Measurements from ENCODE around the gene HOXD8.

DNA sequence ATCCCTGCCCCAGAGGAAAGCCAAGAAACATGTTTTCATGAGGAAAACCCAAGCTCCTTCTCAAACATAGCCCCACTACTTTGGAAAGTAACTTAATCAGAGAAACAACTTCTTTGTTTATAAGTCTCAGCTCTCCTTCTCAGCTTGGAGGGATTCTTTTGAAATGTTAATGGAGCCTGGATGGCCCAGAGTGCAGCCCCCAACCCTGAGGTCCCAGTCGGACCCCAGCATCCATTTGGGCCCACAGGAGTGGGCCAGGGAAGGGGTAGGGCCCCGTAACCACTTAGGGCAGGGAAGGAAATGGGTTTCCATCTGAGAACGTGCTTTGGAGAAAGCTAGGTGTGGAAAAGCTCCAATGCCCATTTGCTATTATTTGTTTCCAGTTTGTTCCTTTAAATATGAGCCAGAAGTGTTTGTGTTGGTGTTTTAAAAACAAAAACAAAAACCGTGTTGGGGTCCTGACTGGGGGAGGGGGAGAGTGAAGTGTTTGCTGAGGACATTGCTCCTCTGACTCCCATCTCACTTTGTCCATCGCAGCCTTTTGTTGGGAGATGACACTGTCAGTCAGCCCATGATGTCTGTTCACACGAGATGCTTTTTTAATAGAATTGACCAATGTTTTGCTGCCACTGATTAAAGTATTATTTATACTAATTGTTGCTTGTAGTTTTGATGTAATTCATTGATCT is 26.0 kb downstream of the HOXD8 start:
- TF ChIP-seq, protein P1, sequence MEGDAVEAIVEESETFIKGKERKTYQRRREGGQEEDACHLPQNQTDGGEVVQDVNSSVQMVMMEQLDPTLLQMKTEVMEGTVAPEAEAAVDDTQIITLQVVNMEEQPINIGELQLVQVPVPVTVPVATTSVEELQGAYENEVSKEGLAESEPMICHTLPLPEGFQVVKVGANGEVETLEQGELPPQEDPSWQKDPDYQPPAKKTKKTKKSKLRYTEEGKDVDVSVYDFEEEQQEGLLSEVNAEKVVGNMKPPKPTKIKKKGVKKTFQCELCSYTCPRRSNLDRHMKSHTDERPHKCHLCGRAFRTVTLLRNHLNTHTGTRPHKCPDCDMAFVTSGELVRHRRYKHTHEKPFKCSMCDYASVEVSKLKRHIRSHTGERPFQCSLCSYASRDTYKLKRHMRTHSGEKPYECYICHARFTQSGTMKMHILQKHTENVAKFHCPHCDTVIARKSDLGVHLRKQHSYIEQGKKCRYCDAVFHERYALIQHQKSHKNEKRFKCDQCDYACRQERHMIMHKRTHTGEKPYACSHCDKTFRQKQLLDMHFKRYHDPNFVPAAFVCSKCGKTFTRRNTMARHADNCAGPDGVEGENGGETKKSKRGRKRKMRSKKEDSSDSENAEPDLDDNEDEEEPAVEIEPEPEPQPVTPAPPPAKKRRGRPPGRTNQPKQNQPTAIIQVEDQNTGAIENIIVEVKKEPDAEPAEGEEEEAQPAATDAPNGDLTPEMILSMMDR (IDR thresholded peaks at IDR 0.05): no peak
- no peak for TF ChIP-seq POLR2A (IDR thresholded peaks at IDR 0.05)
- TF ChIP-seq EP300 (IDR thresholded peaks at IDR 0.05): no peak

All from upper lobe of left lung (tissue), 4 donors.